Measurements from ENCODE around the gene NFATC2IP. TPM values are rescaled to one million over a fixed set of nuclear protein-coding genes. Genes with fewer than 3 reads are reported as not detected.

The NFATC2IP gene
- total RNA-seq, 1 experiment from 2014 or later: 73.0 TPM

DNA sequence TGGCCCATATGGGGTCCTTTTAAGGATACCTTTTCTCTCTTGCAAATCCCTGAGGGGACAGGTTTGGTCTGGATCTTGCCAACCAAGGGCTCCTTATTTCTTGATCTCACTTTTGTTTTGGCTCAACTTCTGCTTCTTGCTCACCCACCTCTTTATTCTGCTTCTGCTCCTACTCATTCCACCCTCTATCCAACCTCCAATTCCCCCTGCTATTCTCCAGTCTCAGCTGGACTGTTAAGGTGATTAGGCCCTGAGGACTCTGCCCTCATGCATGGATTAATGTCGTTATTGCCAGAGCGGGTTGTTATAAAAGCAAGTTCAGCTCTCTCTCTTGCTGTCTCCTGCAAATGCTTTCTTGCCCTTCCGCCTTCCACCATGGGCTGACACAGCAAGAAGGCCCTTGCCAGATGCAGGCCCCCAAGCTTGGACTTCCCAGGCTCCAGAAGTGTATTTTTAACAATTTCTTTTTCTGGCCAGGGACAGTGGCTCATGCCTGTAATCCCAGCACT is 63.9 kb downstream of the NFATC2IP start:
- TF ChIP-seq, protein P1, sequence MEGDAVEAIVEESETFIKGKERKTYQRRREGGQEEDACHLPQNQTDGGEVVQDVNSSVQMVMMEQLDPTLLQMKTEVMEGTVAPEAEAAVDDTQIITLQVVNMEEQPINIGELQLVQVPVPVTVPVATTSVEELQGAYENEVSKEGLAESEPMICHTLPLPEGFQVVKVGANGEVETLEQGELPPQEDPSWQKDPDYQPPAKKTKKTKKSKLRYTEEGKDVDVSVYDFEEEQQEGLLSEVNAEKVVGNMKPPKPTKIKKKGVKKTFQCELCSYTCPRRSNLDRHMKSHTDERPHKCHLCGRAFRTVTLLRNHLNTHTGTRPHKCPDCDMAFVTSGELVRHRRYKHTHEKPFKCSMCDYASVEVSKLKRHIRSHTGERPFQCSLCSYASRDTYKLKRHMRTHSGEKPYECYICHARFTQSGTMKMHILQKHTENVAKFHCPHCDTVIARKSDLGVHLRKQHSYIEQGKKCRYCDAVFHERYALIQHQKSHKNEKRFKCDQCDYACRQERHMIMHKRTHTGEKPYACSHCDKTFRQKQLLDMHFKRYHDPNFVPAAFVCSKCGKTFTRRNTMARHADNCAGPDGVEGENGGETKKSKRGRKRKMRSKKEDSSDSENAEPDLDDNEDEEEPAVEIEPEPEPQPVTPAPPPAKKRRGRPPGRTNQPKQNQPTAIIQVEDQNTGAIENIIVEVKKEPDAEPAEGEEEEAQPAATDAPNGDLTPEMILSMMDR (conservative IDR thresholded peaks at IDR 0.05): no peak
- TF ChIP-seq EZH2 (IDR thresholded peaks at IDR 0.05; ENCODE audit: low read depth): no peak
- no peak overlapping the region for H2AFZ ChIP-seq
- intact Hi-C loops (cut with micrococcal nuclease; ENCODE audit: unreplicated experiment): no loop called here
- no peaks in the 10 kb centered on the region for H4K20me1 ChIP-seq (ENCODE audit: insufficient read depth)
- no peaks in the 10 kb centered on the region for H3K9me2 ChIP-seq (ENCODE audit: insufficient read depth)
- H3K4me3 ChIP-seq: no peak overlapping the region
- H3K27ac ChIP-seq: no peak overlapping the region
- BruUV-seq (replicated peaks): no TSS peak
- no peaks in the 10 kb centered on the region for H3K79me2 ChIP-seq (ENCODE audit: low read depth)
- H3K4me2 ChIP-seq: no peak overlapping the region
- peaks cover 4% of the 10 kb centered on the region; the same call in 1 of the 2 replicates for H3F3A ChIP-seq (ENCODE audit: insufficient read depth, low read depth)
- no peaks in the 10 kb centered on the region for H3K9me3 ChIP-seq (ENCODE audit: insufficient read depth, low read depth)
- ChIA-PET POLR2A (ENCODE audit: unreplicated experiment) (no interaction called here), CTCF (no interaction called here)
- H3K27me3 ChIP-seq (ENCODE audit: insufficient read depth, low read depth): no peaks in the 10 kb centered on the region
- no peak for DNase-seq
- no peaks in the 10 kb centered on the region for H3K36me3 ChIP-seq (ENCODE audit: low read depth)
- H3K4me1 ChIP-seq (replicated peaks; ENCODE audit: insufficient read depth): peaks cover 4% of the 10 kb centered on the region; the same call in 1 of the 2 replicates

Other genes with a start within 250 kb of the NFATC2IP start
- 728 and 782 TPM in 2 replicates for gene EIF3C, start 239.5 kb upstream of the NFATC2IP start, total RNA-seq (2021)
- gene NPIPB9, start 199.2 kb upstream of the NFATC2IP start, total RNA-seq (2021): 6.1 and 8.5 TPM in 2 replicates
- 298 and 356 TPM in 2 replicates for gene ATXN2L, start 127.9 kb upstream of the NFATC2IP start, total RNA-seq (2021)
- gene TUFM, start 104.6 kb upstream of the NFATC2IP start, total RNA-seq (2021): 342 and 448 TPM in 2 replicates
- gene SH2B1, start 87.1 kb upstream of the NFATC2IP start, total RNA-seq (2021): 105 and 110 TPM in 2 replicates
- gene ATP2A1, start 72.4 kb upstream of the NFATC2IP start, total RNA-seq (2021): 8.3 and 10.7 TPM in 2 replicates
- 48.5 and 70.5 TPM in 2 replicates for gene RABEP2, start 25.7 kb upstream of the NFATC2IP start, total RNA-seq (2021)
- not detected in 2 replicates for gene CD19, start 19.0 kb upstream of the NFATC2IP start, total RNA-seq (2021)
- 72.0 and 96.2 TPM in 2 replicates for gene SPNS1, start 23.8 kb downstream of the NFATC2IP start, total RNA-seq (2021)
- gene LAT, start 34.1 kb downstream of the NFATC2IP start, total RNA-seq (2021): 12.4 and 13.0 TPM in 2 replicates